T-helper 1 cell (primary cell): ENCODE measurements around the gene KDM2A.

Source experiments
- DNase-seq, 5 donors: peaks; one replicate each; pipeline ENCODE4 v3.0.0-alpha.2; 2012 to 2020

KDM2A gene

DNA sequence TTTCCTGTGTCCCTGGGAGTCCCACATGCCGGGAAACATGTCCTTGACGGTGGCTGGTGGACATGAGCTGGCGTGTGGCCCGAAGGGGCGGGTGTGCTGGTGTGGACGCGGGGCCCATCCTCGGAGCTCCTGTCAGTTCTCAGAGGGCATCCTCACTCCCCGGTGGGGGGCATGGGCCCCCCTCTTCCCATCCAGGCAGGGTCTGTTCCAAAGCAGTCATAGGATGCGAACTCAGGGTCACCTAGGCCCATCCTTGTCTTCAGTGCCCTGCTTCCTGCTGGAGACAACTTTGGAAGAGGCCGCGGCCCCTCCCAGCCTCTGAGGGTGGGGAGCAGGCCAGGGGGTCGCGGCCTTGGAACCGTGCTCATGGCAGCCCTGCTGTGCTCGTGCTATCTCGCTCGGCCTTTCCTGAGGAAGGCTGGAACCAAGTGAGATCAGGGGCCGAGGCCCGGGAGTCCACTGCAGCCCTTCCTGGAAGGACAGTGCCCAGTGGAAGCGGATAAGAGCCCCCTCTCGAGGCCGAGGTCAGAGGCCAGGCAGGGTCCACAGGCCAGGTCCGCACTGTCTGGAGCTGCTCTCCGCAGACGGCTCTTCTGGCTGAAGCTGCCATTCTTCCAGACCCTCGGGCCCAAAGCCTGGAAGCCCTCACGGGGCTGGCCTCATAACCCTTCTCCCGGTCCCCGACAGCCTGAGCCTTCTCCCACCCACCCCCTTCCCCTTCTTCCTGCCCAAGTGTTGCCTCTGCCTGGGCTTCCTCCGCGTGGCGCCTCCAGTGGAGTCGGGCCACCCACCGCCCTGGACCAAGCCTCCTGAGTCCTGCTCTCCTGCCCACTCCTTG is 155.9 kb downstream of the KDM2A start:
- DNase-seq: peak in 1 of 5 donors; percentile 2

GRCh38 chr11:67275606-67276409 is 156.7 kb downstream of the KDM2A start:
- peak in 1 of 5 donors; percentile 9 for DNase-seq

DNA sequence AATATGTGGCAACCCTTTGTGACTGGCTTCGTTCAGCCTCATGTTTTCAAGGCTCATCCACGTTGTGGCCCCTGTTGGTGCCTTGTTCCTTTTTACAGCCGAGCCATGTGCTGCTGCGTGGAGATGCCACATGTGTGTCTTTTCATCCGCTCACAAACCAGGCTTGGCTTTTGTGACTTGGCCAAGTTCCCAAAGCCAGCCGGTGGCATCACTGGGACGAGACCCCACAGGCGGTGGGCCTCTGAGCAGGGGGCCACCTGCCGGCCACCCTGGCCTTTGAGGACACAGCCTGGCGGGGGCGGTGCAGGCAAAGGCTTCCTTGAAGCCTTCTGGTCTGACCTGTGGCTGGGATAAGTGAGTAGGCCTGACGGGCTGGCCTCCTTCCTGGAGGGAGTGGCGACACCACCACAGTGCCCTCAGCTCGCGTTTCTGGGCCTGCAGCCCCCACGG is 157.7 kb downstream of the KDM2A start:
- peak in 2 of 5 donors; percentile 8 to 67 for DNase-seq

DNA sequence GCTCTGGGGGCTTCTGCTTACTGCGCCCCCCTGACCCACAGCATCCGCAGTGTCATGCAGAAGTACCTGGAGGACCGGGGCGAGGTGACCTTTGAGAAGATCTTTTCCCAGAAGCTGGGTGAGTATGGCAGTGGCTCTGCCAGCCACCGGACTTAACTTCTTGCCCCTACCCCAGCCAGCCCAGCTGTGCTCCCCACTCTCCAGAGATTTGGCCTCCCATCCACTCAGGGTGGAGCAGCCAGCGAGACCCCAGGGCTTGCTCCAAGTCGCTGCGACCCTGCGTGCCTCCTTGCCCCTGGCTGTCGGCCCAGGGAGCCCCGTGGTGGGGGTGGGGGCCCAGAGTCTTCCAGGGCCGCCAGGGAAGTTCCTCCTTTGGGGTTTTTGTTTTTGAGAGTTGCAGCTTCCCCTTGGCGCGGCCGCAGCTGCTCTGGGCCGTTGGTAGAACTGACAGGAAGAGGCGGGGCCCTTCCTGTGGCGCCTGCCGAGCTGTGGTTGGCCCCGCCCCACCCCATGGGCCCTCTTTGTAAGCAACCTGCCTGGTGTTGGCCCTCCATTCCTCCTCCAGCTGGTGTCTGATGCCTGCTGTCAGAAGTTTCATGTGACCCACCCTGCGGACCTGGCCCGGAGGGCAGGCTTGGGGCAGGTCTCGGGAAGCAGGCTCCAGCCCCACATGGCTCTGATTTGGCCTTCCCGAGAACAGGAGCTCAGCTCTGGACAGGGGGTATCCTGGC is 158.3 kb downstream of the KDM2A start:
- DNase-seq: peak; percentile 86 to 97 (median 88)

- DNase-seq: peak in 2 of 5 donors; percentile 0 to 3
Observed at GRCh38 chr11:67278135-67278938, 159.3 kb downstream of the KDM2A start.

DNA sequence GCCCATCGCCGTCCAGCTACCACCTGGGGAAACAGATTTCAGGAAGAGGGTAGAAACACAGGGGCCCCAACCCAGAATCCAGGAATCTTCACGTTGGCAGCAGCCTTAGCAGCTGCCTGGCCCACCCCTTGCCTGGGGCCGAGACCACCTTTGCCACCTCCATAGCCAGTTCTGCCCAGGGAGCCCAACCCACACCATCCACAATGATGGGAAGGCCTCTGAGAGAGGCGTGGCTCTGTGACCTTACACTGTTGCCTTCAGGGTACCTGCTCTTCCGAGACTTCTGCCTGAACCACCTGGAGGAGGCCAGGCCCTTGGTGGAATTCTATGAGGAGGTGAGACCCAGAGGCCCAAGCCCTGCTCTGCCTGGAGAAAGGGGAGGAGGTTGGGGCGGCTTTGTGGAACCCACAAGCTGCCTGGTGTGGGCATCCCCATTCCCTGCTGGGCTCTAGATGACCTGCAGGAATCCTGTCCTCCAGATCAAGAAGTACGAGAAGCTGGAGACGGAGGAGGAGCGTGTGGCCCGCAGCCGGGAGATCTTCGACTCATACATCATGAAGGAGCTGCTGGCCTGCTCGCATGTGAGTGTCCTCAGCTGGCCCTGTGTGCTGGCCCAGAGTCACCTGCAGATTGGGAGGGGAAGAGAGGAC is 160.0 kb downstream of the KDM2A start:
- peak in 1 of 5 donors; percentile 0 for DNase-seq

DNA sequence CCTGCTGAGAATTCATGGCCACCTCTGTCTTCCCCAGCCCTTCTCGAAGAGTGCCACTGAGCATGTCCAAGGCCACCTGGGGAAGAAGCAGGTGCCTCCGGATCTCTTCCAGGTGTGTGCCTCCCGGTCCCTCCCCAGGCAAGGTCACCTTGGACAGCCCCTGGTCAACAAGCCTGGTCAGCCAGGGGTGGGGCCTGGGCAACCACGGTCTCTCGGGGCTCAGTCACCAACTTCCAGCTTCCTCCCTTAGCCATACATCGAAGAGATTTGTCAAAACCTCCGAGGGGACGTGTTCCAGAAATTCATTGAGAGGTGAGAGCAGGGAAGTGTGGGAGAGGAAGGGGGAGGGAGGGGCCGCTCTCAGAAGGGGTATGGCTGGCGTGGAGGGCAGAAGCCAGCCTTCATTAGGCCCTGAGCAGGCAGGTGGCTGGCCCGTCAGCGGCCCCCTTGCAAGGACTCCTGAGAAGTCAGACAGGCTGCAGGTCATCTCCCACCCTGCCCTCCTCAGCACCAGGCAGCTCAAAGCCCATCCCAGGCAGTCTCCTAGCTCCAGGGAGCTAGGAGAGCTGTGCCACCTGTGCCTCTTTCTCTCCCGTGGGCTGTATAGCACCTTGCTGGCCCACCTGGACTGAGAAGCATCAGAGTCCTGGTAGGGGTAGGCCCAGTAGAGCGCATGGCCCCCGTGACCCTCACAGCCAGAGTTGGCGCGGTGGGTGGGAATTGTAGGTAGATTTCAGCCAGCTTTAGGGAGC is 160.7 kb downstream of the KDM2A start:
- DNase-seq: peak in 2 of 5 donors; percentile 0 to 4

- DNase-seq: peak in 1 of 5 donors; percentile 0
Observed at GRCh38 chr11:67280341-67280787, 161.3 kb downstream of the KDM2A start.

DNA sequence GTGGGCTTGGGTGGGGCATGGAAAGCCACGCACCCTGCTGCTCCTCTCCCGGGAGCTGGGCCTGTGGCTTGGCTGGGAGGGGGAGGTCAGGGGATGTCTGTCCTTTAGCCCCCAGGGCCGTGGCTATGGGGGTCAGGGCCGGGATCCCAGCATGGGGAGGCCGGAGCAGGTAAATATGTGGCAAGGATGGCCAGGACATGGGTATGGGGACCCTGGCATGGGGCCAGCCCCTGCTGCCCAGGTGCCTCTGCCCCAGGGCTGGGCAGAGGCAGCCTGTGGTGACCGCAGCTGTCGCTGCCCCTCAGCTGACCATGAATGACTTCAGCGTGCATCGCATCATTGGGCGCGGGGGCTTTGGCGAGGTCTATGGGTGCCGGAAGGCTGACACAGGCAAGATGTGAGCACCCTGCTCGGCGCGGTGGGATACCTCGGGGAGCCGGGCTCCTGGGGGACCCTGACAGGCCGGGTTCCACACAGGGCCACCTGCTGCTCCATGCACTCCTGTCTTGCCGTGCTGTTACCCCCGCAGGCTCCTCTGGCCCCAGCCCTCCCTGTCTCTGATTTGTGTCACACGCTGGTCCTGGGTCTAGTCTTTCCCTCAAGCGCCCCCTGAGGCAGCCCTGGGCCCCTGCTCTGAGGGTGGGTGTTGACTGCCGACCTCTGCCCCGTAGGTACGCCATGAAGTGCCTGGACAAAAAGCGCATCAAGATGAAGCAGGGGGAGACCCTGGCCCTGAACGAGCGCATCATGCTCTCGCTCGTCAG is 161.9 kb downstream of the KDM2A start:
- DNase-seq: peak in 2 of 5 donors; percentile 2

- peak in 2 of 5 donors; percentile 0 to 5 for DNase-seq
Observed at GRCh38 chr11:67281552-67282150, 162.6 kb downstream of the KDM2A start.

GRCh38 chr11:67282155-67282875 is 163.3 kb downstream of the KDM2A start:
- DNase-seq: peak in 1 of 5 donors; percentile 3

DNA sequence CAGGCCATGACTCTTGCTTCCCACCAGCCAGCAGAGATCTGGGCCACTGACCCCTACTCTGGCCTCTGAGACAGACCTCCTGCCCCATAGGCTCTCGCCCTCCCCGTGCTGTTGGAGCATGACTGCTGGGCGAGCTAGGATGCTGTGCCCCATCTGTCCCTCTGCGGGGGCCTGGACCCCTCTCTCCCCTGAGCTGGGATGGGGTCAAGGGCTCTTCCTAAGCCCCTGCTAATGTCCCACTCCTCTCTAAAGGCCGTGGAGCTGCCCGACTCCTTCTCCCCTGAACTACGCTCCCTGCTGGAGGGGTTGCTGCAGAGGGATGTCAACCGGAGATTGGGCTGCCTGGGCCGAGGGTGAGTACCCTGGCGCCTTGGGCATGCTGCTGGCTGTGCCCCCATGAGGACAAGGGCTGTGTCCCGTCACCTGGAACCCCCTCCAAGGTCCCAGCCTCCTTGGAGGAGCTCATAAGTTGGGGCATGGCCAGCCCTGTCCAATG is 163.9 kb downstream of the KDM2A start:
- DNase-seq: peak in 1 of 5 donors; percentile 1

GRCh38 chr11:67283481-67283963 is 164.5 kb downstream of the KDM2A start:
- DNase-seq: peak in 1 of 5 donors; percentile 0

GRCh38 chr11:67284811-67285540 is 165.9 kb downstream of the KDM2A start:
- DNase-seq: peak in 1 of 5 donors; percentile 1

GRCh38 chr11:67285541-67286498 is 166.8 kb downstream of the KDM2A start:
- DNase-seq: peak in 1 of 5 donors; percentile 44
